Panc1 (cell line): ENCODE results near the gene MRPL4. TPM values are rescaled to one million over a fixed set of nuclear protein-coding genes. Genes with fewer than 3 reads are reported as not detected.
A peak's percentile ranks its signal among the peaks of the same experiment; 100 is the strongest.

Experiments
- ATAC-seq: fragments of 200-7000 bp; cut with Tn5 transposase; 2 replicates; pipeline ENCODE4 v1.9.1; 2020; ENCODE audit warnings: mild to moderate bottlenecking, moderate library complexity
- BruUV-seq: library from RNA; stranded (reverse); fragments of 400-500 nt; replicated peaks from 2 replicates; lab custom pipeline; 2021; lab: Mats Ljungman, UMichigan
- CTCF ChIA-PET: fragments of 300-600 bp; sonication (Branson Sonifier 250); formaldehyde crosslinking; loops from one replicate; lab custom pipeline; 2022; ENCODE audit warnings: antibody characterized with exemption; lab: Charles Lee
- POLR2A ChIA-PET: fragments of 300-600 bp; sonication (Branson Sonifier 250); formaldehyde crosslinking; loops from one replicate; lab custom pipeline; 2022; ENCODE audit warnings: antibody characterized with exemption; lab: Charles Lee
- DNase-seq: peaks from one replicate; pipeline ENCODE4 v3.0.0-alpha.2; 2010; ENCODE audit warnings: low read depth, low spot score
- H3K27ac ChIP-seq: 2 replicates; pipeline ENCODE4 v1.5.1; 2011; ENCODE audit warnings: mild to moderate bottlenecking, low read length, inconsistent platforms
- H3K27me3 ChIP-seq: fragments of 200-500 bp; sonication (Bioruptor generic); 2 replicates; pipeline ENCODE4 v1.6.0; 2014; ENCODE audit warnings: low read length, inconsistent platforms; ENCODE audit not compliant: control insufficient read depth, insufficient read depth
- H3K36me3 ChIP-seq: fragments of 200-500 bp; sonication (Bioruptor generic); 2 replicates; pipeline ENCODE4 v1.5.1; 2014; ENCODE audit warnings: inconsistent platforms, mild to moderate bottlenecking, low read length, moderate library complexity; ENCODE audit not compliant: control insufficient read depth, insufficient read depth
- H3K4me1 ChIP-seq: 2 replicates; pipeline ENCODE4 v1.5.1; 2011; ENCODE audit warnings: inconsistent platforms, mild to moderate bottlenecking, low read length, moderate library complexity; ENCODE audit not compliant: control insufficient read depth, insufficient read depth
- H3K4me3 ChIP-seq, 2 experiments: 2 replicates each; pipeline ENCODE4 v1.5.1; 2011 to 2012; ENCODE audit warnings: low read depth in 2 of 2, low read length in 2 of 2, mild to moderate bottlenecking in 2 of 2, inconsistent platforms in 1 of 2, moderate library complexity in 1 of 2
- H3K9me3 ChIP-seq: fragments of 200-500 bp; sonication (Bioruptor generic); 2 replicates; pipeline ENCODE4 v1.5.1; 2014; ENCODE audit warnings: low read depth, mild to moderate bottlenecking, inconsistent platforms, low read length, moderate library complexity; ENCODE audit not compliant: control insufficient read depth, insufficient read depth
- POLR2AphosphoS5 ChIP-seq: IDR thresholded peaks from 2 replicates; pipeline ENCODE4 v1.6.1; 2012; ENCODE audit warnings: mild to moderate bottlenecking, low read depth, low read length, moderate library complexity
- SIN3A ChIP-seq: IDR thresholded peaks from 2 replicates; pipeline ENCODE4 v1.6.1; 2012; ENCODE audit warnings: low read depth, mild to moderate bottlenecking, low read length, moderate library complexity, borderline replicate concordance; ENCODE audit not compliant: insufficient read depth
- TCF7L2 ChIP-seq: IDR thresholded peaks from 2 replicates; pipeline ENCODE4 v1.6.1; 2011; ENCODE audit warnings: mild to moderate bottlenecking, low read depth, low read length, inconsistent platforms
- in situ Hi-C: cut with HindIII; loops from 2 replicates; pipeline ENCODE4 v1.10.0; 2016; ENCODE audit warnings: low sequenced_read_pairs, low pct_unique_long_range_greater_than_20kb
- intact Hi-C: fragments of 100-400 bp; cut with micrococcal nuclease; formaldehyde crosslinking; loops from one replicate; pipeline ENCODE4 v1.10.0; 2022; ENCODE audit not compliant: unreplicated experiment
- total RNA-seq: library from RNA; stranded (reverse); gene quantifications from one replicate; pipeline ENCODE4 v1.2.1, GENCODE V29; 2021; ENCODE audit not compliant: unreplicated experiment
- TF ChIP-seq, protein P1 (sequence below), 2 experiments: IDR thresholded peaks; 2 replicates each; pipeline ENCODE4 v1.6.1; 2011 to 2012; ENCODE audit warnings: low read depth in 2 of 2, control low read depth in 1 of 2, low read length in 1 of 2, mild to moderate bottlenecking in 1 of 2, moderate library complexity in 1 of 2; ENCODE audit not compliant: insufficient read depth in 1 of 2
- TF ChIP-seq, protein P2 (sequence below): fragments of 450-650 bp; IDR thresholded peaks from 2 replicates; pipeline ENCODE4 v1.5.1; 2017; ENCODE audit warnings: mild to moderate bottlenecking

Gene MRPL4
- total RNA-seq, 1 experiment from 2014 or later: 62.8 TPM

DNA sequence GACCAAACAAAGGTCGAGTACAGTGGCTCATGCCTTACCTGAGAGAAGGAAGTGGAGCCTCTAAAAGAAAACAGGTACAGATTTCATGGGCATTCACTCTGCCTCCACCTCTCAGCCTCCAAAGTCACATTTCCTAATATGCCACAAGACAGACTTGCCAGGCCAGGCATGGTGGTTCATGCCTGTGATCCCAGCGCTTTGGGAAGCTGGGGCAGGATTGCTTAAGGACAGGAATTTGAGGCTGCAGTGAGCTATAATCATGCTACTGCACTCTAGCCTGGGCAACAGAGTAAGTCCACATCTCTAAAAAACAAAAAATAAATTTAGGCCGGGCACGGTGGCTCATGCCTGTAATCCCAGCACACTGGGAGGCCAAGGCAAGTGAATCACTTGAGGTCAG is 46.4 kb upstream of the MRPL4 start:
- H3K4me1 ChIP-seq: no peaks in the 10 kb centered on the region
- CTCF ChIA-PET: no interaction called here
- no TSS peak for BruUV-seq
- TF ChIP-seq, protein P1, sequence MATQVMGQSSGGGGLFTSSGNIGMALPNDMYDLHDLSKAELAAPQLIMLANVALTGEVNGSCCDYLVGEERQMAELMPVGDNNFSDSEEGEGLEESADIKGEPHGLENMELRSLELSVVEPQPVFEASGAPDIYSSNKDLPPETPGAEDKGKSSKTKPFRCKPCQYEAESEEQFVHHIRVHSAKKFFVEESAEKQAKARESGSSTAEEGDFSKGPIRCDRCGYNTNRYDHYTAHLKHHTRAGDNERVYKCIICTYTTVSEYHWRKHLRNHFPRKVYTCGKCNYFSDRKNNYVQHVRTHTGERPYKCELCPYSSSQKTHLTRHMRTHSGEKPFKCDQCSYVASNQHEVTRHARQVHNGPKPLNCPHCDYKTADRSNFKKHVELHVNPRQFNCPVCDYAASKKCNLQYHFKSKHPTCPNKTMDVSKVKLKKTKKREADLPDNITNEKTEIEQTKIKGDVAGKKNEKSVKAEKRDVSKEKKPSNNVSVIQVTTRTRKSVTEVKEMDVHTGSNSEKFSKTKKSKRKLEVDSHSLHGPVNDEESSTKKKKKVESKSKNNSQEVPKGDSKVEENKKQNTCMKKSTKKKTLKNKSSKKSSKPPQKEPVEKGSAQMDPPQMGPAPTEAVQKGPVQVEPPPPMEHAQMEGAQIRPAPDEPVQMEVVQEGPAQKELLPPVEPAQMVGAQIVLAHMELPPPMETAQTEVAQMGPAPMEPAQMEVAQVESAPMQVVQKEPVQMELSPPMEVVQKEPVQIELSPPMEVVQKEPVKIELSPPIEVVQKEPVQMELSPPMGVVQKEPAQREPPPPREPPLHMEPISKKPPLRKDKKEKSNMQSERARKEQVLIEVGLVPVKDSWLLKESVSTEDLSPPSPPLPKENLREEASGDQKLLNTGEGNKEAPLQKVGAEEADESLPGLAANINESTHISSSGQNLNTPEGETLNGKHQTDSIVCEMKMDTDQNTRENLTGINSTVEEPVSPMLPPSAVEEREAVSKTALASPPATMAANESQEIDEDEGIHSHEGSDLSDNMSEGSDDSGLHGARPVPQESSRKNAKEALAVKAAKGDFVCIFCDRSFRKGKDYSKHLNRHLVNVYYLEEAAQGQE (IDR thresholded peaks at IDR 0.05; ENCODE audit: insufficient read depth in 1 of 2, low read depth in 2 of 2, low read length in 1 of 2): no peak
- TF ChIP-seq SIN3A (no peak), POLR2AphosphoS5 (no peak)
- ATAC-seq: no peak
- POLR2A ChIA-PET: no interaction called here
- no peaks in the 10 kb centered on the region for H3K27me3 ChIP-seq
- in situ Hi-C loops (no loop called here), intact Hi-C loops (no loop called here)
- H3K9me3 ChIP-seq: no peaks in the 10 kb centered on the region
- H3K27ac ChIP-seq: no peak overlapping the region
- H3K4me3 ChIP-seq: no peak overlapping the region
- H3K36me3 ChIP-seq: no peaks in the 10 kb centered on the region
- no peak for DNase-seq

DNA sequence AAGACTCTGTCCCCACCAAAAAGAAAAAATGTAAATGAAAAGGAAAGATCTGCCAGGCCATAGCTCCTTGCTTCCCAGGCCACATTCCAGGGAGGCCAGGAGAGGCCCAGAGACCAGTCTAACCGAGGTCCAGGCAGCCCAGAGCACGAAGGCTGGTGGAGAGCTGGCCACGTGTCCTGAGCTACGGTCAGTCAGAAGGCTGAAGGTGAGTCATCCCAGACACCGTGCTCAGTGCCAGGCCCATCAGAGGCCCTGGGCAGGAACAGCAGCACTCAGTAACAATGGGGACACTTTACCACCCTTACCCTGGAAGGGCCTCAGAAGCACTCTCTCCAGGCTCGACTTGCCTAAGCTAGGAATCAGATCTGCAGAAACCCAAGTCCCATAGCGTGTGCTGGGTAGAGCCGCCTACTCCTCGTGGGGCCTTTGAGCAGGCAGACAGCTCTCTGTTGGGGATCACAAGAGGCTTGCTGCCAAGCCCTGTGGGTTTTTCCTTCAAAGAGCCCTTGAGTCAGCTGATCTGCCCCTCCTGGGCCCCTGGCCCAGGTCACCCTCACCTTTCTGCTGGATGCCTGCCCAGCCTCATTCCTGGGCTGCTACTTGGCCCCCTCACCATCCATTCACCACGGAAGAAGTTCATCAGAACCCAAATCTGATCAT is 45.7 kb upstream of the MRPL4 start:
- no peaks in the 10 kb centered on the region for H3K27me3 ChIP-seq
- intact Hi-C loops (no loop called here), in situ Hi-C loops (no loop called here)
- H3K27ac ChIP-seq: no peak overlapping the region
- peak; percentile 66 for ATAC-seq
- ChIA-PET CTCF (interaction anchor here (0.5 to 0.6 kb wide), 2 partner anchors 14 to 32 kb away, joined by 3 read pairs; no protein-coding TSS in a partner anchor), POLR2A (no interaction called here)
- no peaks in the 10 kb centered on the region for H3K36me3 ChIP-seq
- DNase-seq: no peak
- no peak for TF ChIP-seq TCF7L2
- TF ChIP-seq, protein P2, sequence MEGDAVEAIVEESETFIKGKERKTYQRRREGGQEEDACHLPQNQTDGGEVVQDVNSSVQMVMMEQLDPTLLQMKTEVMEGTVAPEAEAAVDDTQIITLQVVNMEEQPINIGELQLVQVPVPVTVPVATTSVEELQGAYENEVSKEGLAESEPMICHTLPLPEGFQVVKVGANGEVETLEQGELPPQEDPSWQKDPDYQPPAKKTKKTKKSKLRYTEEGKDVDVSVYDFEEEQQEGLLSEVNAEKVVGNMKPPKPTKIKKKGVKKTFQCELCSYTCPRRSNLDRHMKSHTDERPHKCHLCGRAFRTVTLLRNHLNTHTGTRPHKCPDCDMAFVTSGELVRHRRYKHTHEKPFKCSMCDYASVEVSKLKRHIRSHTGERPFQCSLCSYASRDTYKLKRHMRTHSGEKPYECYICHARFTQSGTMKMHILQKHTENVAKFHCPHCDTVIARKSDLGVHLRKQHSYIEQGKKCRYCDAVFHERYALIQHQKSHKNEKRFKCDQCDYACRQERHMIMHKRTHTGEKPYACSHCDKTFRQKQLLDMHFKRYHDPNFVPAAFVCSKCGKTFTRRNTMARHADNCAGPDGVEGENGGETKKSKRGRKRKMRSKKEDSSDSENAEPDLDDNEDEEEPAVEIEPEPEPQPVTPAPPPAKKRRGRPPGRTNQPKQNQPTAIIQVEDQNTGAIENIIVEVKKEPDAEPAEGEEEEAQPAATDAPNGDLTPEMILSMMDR: no peak
- no peak for TF ChIP-seq SIN3A
- TF ChIP-seq, protein P1 (IDR thresholded peaks at IDR 0.05; ENCODE audit: insufficient read depth in 1 of 2, low read depth in 2 of 2, low read length in 1 of 2): no peak
- no peak for TF ChIP-seq POLR2AphosphoS5
- H3K4me3 ChIP-seq: no peak overlapping the region
- H3K4me1 ChIP-seq: no peaks in the 10 kb centered on the region
- BruUV-seq: no TSS peak
- H3K9me3 ChIP-seq: no peaks in the 10 kb centered on the region
